Osteocyte (in vitro differentiated cells): ENCODE measurements around the gene DTX2. TPM values are rescaled to one million over a fixed set of nuclear protein-coding genes. Genes with fewer than 3 reads are reported as not detected.
"Not testable (repeated sequence)": the region's sequence is repeated elsewhere in the genome, so short reads cannot be mapped to it uniquely, and the experiment has no call there.

Experiments used
- DNase-seq: peaks from one replicate; pipeline ENCODE4 v3.0.0; 2021; ENCODE audit warnings: mixed read lengths; ENCODE audit not compliant: unreplicated experiment; ENCODE audit errors: extremely low spot score
- H3K27ac Mint-ChIP-seq: one replicate; pipeline ENCODE4 v1.8.0; 2021; ENCODE audit warnings: mild to moderate bottlenecking, mixed read lengths; ENCODE audit not compliant: unreplicated experiment
- H3K27me3 Mint-ChIP-seq: one replicate; pipeline ENCODE4 v1.8.0; 2021; ENCODE audit warnings: mixed read lengths; ENCODE audit not compliant: unreplicated experiment
- H3K36me3 Mint-ChIP-seq: one replicate; pipeline ENCODE4 v1.8.0; 2021; ENCODE audit warnings: mixed read lengths; ENCODE audit not compliant: unreplicated experiment
- H3K4me1 Mint-ChIP-seq: one replicate; pipeline ENCODE4 v1.8.0; 2021; ENCODE audit warnings: mixed read lengths; ENCODE audit not compliant: unreplicated experiment
- H3K4me3 Mint-ChIP-seq: one replicate; pipeline ENCODE4 v1.8.0; 2021; ENCODE audit warnings: mild to moderate bottlenecking, moderate library complexity, mixed read lengths; ENCODE audit not compliant: unreplicated experiment
- H3K9me3 Mint-ChIP-seq: one replicate; pipeline ENCODE4 v1.8.0; 2021; ENCODE audit warnings: mixed read lengths; ENCODE audit not compliant: unreplicated experiment
- total RNA-seq: library from RNA; stranded (reverse); gene quantifications from 2 replicates; pipeline ENCODE4 v1.2.1, GENCODE V29; 2021

Gene DTX2
- total RNA-seq, 1 donor from 2014 or later = 29.7 TPM

GRCh38 chr7:76476742-76477474 is 15.4 kb downstream of the DTX2 start:
- H3K9me3 Mint-ChIP-seq, H3K27me3 Mint-ChIP-seq, DNase-seq, H3K27ac Mint-ChIP-seq, H3K36me3 Mint-ChIP-seq, H3K4me3 Mint-ChIP-seq, H3K4me1 Mint-ChIP-seq: not testable (repeated sequence)

- H3K4me1 Mint-ChIP-seq = not testable (repeated sequence)
These were observed 18.1 kb downstream of the DTX2 start for GRCh38 chr7:76479628-76480027.

GRCh38 chr7:76480403-76481253 is 19.1 kb downstream of the DTX2 start:
- not testable (repeated sequence) for H3K4me3 Mint-ChIP-seq, H3K4me1 Mint-ChIP-seq, H3K9me3 Mint-ChIP-seq, H3K27me3 Mint-ChIP-seq, H3K36me3 Mint-ChIP-seq, H3K27ac Mint-ChIP-seq
- DNase-seq = peak; percentile 68

More at GRCh38 chr7:76479628-76480027, 18.1 kb downstream of the DTX2 start:
- peak; percentile 4 for DNase-seq
- H3K36me3 Mint-ChIP-seq, H3K4me3 Mint-ChIP-seq, H3K27me3 Mint-ChIP-seq, H3K9me3 Mint-ChIP-seq, H3K27ac Mint-ChIP-seq: not testable (repeated sequence)

- DNase-seq = peak; percentile 74
- H3K36me3 Mint-ChIP-seq, H3K27me3 Mint-ChIP-seq, H3K4me3 Mint-ChIP-seq, H3K4me1 Mint-ChIP-seq, H3K9me3 Mint-ChIP-seq, H3K27ac Mint-ChIP-seq: not testable (repeated sequence)
These were observed 21.2 kb downstream of the DTX2 start for GRCh38 chr7:76482660-76483059.

- H3K4me1 Mint-ChIP-seq, H3K9me3 Mint-ChIP-seq, H3K27ac Mint-ChIP-seq, H3K36me3 Mint-ChIP-seq, H3K27me3 Mint-ChIP-seq, H3K4me3 Mint-ChIP-seq: not testable (repeated sequence)
- DNase-seq = peak; percentile 69
These were observed 21.6 kb downstream of the DTX2 start for GRCh38 chr7:76483081-76483480.

- H3K9me3 Mint-ChIP-seq = not testable (repeated sequence)
These were observed 22.9 kb downstream of the DTX2 start for GRCh38 chr7:76484456-76484855.

GRCh38 chr7:76485822-76486610 is 24.5 kb downstream of the DTX2 start:
- H3K27ac Mint-ChIP-seq, H3K36me3 Mint-ChIP-seq, DNase-seq, H3K4me1 Mint-ChIP-seq, H3K9me3 Mint-ChIP-seq, H3K4me3 Mint-ChIP-seq, H3K27me3 Mint-ChIP-seq: not testable (repeated sequence)

More at GRCh38 chr7:76484456-76484855, 22.9 kb downstream of the DTX2 start:
- H3K4me1 Mint-ChIP-seq, H3K27me3 Mint-ChIP-seq, H3K36me3 Mint-ChIP-seq, H3K4me3 Mint-ChIP-seq, H3K27ac Mint-ChIP-seq: not testable (repeated sequence)
- DNase-seq = peak; percentile 67

GRCh38 chr7:76486618-76487017 is 25.1 kb downstream of the DTX2 start:
- H3K9me3 Mint-ChIP-seq, H3K27ac Mint-ChIP-seq, H3K4me3 Mint-ChIP-seq, H3K4me1 Mint-ChIP-seq, DNase-seq, H3K27me3 Mint-ChIP-seq, H3K36me3 Mint-ChIP-seq: not testable (repeated sequence)

- H3K4me3 Mint-ChIP-seq, H3K27ac Mint-ChIP-seq, DNase-seq, H3K36me3 Mint-ChIP-seq, H3K9me3 Mint-ChIP-seq, H3K4me1 Mint-ChIP-seq, H3K27me3 Mint-ChIP-seq: not testable (repeated sequence)
These were observed 26.5 kb downstream of the DTX2 start for GRCh38 chr7:76487969-76488368.

GRCh38 chr7:76492139-76492538 is 30.6 kb downstream of the DTX2 start:
- not testable (repeated sequence) for H3K27me3 Mint-ChIP-seq, H3K27ac Mint-ChIP-seq, H3K4me1 Mint-ChIP-seq, H3K4me3 Mint-ChIP-seq, H3K36me3 Mint-ChIP-seq, H3K9me3 Mint-ChIP-seq
- peak; percentile 15 for DNase-seq

- not testable (repeated sequence) for H3K36me3 Mint-ChIP-seq, H3K9me3 Mint-ChIP-seq, H3K27me3 Mint-ChIP-seq, DNase-seq, H3K27ac Mint-ChIP-seq, H3K4me1 Mint-ChIP-seq, H3K4me3 Mint-ChIP-seq
These were observed 34.2 kb downstream of the DTX2 start for GRCh38 chr7:76495717-76496116.
